ENCODE measurements around the gene HSPA1A. TPM values are rescaled to one million over a fixed set of nuclear protein-coding genes. Genes with fewer than 3 reads are reported as not detected.
A peak's percentile ranks its signal among the peaks of the same experiment; 100 is the strongest.

Gene HSPA1A
- total and polyA plus RNA-seq, 9 of the 15 experiments (the other 6 are each of a cell fraction or from before 2014, with no cell fraction given) = 2.2 to 273 (median 107) TPM

DNA sequence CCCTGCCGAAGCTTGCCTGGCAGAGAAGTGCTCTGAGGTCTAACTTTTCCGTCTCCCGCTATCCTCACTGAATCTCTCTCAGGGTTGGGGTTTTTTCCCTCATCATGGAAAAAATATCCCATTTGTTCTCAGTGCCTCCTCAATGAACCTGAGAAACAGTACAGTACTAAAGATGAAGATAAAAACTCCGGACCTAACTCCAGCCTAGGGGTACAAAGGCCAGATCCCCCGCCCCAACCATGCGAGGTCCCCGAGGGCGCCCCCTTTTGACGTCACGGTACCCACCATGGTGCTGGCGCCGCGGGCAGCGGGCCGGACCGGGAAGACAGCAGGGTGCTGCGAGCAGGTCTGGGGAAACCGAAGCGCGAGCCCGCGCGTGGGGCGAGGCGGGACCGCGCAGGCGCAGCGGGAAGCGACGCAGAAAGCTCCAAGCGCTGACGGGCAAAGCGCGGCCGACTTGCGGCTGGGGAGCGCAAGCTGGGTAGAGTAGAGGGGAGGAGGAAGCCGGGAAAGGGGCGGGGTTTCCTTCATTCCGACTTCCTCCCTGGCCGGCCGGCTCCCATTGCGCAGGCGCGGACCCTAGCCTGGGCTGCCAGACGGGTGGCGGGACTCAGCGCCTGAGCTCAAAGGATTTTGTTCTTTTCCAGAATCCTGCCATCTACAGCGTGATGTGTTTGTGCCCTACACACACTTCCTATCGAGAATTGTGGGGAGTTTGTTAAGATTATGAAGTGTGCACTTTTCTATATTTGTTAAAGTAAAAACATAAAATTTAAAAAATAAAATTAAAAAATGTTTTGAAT lies 8.7 kb upstream of the HSPA1A start, which contains the start of gene LSM2 (continued):
- peak; percentile 88 for TF ChIP-seq PML (IDR thresholded peaks at IDR 0.05; ENCODE audit: low read length)
- peak; percentile 79 for TF ChIP-seq ETV5 (CRISPR knock-in tag; IDR thresholded peaks at IDR 0.05; ENCODE audit: low read depth)
- peak; percentile 98 for TF ChIP-seq CTBP1 (IDR thresholded peaks at IDR 0.05; ENCODE audit: borderline replicate concordance)
- TF ChIP-seq TEAD1 (CRISPR knock-in tag; IDR thresholded peaks at IDR 0.05) = peak in 1 of 2 experiments; percentile 83; a peak in 1 of 4 replicates
- TF ChIP-seq, protein P1, sequence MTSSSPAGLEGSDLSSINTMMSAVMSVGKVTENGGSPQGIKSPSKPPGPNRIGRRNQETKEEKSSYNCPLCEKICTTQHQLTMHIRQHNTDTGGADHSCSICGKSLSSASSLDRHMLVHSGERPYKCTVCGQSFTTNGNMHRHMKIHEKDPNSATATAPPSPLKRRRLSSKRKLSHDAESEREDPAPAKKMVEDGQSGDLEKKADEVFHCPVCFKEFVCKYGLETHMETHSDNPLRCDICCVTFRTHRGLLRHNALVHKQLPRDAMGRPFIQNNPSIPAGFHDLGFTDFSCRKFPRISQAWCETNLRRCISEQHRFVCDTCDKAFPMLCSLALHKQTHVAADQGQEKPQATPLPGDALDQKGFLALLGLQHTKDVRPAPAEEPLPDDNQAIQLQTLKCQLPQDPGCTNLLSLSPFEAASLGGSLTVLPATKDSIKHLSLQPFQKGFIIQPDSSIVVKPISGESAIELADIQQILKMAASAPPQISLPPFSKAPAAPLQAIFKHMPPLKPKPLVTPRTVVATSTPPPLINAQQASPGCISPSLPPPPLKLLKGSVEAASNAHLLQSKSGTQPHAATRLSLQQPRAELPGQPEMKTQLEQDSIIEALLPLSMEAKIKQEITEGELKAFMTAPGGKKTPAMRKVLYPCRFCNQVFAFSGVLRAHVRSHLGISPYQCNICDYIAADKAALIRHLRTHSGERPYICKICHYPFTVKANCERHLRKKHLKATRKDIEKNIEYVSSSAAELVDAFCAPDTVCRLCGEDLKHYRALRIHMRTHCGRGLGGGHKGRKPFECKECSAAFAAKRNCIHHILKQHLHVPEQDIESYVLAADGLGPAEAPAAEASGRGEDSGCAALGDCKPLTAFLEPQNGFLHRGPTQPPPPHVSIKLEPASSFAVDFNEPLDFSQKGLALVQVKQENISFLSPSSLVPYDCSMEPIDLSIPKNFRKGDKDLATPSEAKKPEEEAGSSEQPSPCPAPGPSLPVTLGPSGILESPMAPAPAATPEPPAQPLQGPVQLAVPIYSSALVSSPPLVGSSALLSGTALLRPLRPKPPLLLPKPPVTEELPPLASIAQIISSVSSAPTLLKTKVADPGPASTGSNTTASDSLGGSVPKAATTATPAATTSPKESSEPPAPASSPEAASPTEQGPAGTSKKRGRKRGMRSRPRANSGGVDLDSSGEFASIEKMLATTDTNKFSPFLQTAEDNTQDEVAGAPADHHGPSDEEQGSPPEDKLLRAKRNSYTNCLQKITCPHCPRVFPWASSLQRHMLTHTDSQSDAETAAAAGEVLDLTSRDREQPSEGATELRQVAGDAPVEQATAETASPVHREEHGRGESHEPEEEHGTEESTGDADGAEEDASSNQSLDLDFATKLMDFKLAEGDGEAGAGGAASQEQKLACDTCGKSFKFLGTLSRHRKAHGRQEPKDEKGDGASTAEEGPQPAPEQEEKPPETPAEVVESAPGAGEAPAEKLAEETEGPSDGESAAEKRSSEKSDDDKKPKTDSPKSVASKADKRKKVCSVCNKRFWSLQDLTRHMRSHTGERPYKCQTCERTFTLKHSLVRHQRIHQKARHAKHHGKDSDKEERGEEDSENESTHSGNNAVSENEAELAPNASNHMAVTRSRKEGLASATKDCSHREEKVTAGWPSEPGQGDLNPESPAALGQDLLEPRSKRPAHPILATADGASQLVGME (CRISPR knock-in tag; IDR thresholded peaks at IDR 0.05) = no peak
- peak; percentile 99 for TF ChIP-seq HNRNPLL (IDR thresholded peaks at IDR 0.05; ENCODE audit: low read depth, low read length, poor library complexity, severe bottlenecking)
- TF ChIP-seq, protein P2, sequence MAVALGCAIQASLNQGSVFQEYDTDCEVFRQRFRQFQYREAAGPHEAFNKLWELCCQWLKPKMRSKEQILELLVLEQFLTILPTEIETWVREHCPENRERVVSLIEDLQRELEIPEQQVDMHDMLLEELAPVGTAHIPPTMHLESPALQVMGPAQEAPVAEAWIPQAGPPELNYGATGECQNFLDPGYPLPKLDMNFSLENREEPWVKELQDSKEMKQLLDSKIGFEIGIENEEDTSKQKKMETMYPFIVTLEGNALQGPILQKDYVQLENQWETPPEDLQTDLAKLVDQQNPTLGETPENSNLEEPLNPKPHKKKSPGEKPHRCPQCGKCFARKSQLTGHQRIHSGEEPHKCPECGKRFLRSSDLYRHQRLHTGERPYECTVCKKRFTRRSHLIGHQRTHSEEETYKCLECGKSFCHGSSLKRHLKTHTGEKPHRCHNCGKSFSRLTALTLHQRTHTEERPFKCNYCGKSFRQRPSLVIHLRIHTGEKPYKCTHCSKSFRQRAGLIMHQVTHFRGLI (CRISPR knock-in tag; IDR thresholded peaks at IDR 0.05) = 0 out of 2 replicates have a peak, but pooled peaks have one; percentile 57
- TF ChIP-seq, protein P3, sequence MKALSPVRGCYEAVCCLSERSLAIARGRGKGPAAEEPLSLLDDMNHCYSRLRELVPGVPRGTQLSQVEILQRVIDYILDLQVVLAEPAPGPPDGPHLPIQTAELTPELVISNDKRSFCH (CRISPR knock-in tag; IDR thresholded peaks at IDR 0.05) = no peak
- TF ChIP-seq, protein P3 (tag; IDR thresholded peaks at IDR 0.05) = peak; percentile 66; the same call in 1 of the 2 replicates
- TF ChIP-seq, protein P4, sequence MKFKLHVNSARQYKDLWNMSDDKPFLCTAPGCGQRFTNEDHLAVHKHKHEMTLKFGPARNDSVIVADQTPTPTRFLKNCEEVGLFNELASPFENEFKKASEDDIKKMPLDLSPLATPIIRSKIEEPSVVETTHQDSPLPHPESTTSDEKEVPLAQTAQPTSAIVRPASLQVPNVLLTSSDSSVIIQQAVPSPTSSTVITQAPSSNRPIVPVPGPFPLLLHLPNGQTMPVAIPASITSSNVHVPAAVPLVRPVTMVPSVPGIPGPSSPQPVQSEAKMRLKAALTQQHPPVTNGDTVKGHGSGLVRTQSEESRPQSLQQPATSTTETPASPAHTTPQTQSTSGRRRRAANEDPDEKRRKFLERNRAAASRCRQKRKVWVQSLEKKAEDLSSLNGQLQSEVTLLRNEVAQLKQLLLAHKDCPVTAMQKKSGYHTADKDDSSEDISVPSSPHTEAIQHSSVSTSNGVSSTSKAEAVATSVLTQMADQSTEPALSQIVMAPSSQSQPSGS (CRISPR knock-in tag; IDR thresholded peaks at IDR 0.05) = no peak
- TF ChIP-seq, protein P5, sequence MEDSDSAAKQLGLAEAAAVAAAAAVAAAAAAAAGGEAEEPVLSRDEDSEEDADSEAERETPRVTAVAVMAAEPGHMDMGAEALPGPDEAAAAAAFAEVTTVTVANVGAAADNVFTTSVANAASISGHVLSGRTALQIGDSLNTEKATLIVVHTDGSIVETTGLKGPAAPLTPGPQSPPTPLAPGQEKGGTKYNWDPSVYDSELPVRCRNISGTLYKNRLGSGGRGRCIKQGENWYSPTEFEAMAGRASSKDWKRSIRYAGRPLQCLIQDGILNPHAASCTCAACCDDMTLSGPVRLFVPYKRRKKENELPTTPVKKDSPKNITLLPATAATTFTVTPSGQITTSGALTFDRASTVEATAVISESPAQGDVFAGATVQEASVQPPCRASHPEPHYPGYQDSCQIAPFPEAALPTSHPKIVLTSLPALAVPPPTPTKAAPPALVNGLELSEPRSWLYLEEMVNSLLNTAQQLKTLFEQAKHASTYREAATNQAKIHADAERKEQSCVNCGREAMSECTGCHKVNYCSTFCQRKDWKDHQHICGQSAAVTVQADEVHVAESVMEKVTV (CRISPR knock-in tag; IDR thresholded peaks at IDR 0.05) = peak; percentile 55; the same call in 1 of the 2 replicates
- TF ChIP-seq ZBTB7A (IDR thresholded peaks at IDR 0.05; ENCODE audit: borderline replicate concordance, control insufficient read depth, low read depth, low read length) = peak; percentile 97
- TF ChIP-seq TRIM28 (IDR thresholded peaks at IDR 0.05) = peak; percentile 34; the same call in 1 of the 2 replicates
- TF ChIP-seq MCM5 (IDR thresholded peaks at IDR 0.05; ENCODE audit: low read depth) = no peak
